OCI-LY1 (cell line): ENCODE measurements around the gene DDIT4.

Experiments
- CTCF ChIP-seq: fragments of 200-600 bp; sonication (generic), shearing (Covaris generic); IDR thresholded peaks from 2 replicates; pipeline ENCODE4 v1.5.1; 2017; ENCODE audit warnings: mild to moderate bottlenecking, antibody characterized with exemption, low read length, moderate library complexity, mixed read lengths
- EZH2 ChIP-seq: fragments of 200-600 bp; sonication (generic), shearing (Covaris generic); IDR thresholded peaks from 2 replicates; pipeline ENCODE4 v1.8.0; 2017; ENCODE audit warnings: borderline replicate concordance, mixed run types, mild to moderate bottlenecking, antibody characterized with exemption, low read length, moderate library complexity, mixed read lengths

- TF ChIP-seq CTCF: no peak
- TF ChIP-seq EZH2: no peak
Observed at GRCh38 chr10:72283131-72283530, 9.4 kb downstream of the DDIT4 start.
